ENCODE results near the gene FAM240A. TPM values are rescaled to one million over a fixed set of nuclear protein-coding genes. Genes with fewer than 3 reads are reported as not detected.

The FAM240A gene
- total RNA-seq, 1 experiment from 2014 or later = not detected

DNA sequence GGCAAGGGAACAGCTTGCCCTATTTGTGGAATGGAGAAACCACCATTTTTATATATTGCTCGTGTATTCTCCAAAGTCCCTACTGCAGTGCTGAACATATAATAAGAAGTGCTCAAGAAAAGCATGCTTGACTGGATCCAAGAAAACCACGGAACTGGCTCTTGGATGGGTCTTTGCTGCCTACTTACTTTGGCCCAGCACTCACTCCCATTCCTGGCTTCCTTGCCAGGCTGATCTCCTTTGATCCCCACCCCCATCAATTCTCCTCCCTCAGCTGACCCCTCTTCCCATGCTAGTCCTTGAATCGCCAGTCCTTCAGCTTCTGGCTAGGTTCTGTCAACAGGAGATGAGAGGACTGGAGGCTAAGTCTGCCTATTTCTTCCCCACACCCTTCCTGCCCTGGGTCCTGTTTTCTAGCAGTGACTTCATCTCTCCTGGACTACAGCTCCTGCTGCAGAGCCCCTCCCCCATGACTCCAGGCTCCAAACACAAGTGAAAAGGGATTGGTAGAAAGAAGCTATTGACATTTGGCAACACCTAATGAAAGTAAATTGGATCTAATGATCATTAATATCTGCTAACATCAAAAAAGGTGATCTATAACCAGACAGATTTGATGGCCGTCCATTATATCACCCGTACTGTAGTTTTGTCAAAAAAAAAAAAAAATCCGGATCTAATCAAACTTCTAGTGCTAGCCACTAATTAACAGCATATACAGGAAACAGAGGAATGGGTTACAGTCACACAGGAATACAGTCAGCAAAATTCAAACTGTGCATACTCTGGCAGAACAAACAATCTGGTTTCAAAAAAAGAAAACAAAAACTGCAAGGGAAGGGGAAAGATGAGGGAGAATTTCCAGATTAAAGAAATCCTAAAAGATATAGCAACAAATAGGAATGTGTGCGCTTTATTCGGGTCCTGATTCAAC, 7.8 kb downstream of the FAM240A start:
- Histone ChIP-seq H3K4me3 (ENCODE audit: low read depth, low read length, poor library complexity, severe bottlenecking) (no peak overlapping the region), H3K27me3 (replicated peaks; ENCODE audit: insufficient read depth, low read depth, low read length, poor library complexity) (no peaks in the 10 kb centered on the region), H3K36me3 (ENCODE audit: insufficient read depth, low read length, poor library complexity, severe bottlenecking) (no peaks in the 10 kb centered on the region), H3K9me3 (ENCODE audit: low read depth, low read length, poor library complexity, severe bottlenecking) (no peaks in the 10 kb centered on the region), H3K4me1 (ENCODE audit: insufficient read depth, low read length, poor library complexity, severe bottlenecking) (no peaks in the 10 kb centered on the region), H3K27ac (ENCODE audit: low read depth, low read length, poor library complexity, severe bottlenecking) (no peak overlapping the region)
- DNase-seq (ENCODE audit: low spot score) = no peak
- ChIA-PET CTCF (no interaction called here), POLR2A (ENCODE audit: low non-redundant PET) (no interaction called here)
- BruUV-seq (replicated peaks) = no TSS peak
- intact Hi-C loops (cut with micrococcal nuclease; ENCODE audit: unreplicated experiment) = no loop called here
- TF ChIP-seq, protein P1, sequence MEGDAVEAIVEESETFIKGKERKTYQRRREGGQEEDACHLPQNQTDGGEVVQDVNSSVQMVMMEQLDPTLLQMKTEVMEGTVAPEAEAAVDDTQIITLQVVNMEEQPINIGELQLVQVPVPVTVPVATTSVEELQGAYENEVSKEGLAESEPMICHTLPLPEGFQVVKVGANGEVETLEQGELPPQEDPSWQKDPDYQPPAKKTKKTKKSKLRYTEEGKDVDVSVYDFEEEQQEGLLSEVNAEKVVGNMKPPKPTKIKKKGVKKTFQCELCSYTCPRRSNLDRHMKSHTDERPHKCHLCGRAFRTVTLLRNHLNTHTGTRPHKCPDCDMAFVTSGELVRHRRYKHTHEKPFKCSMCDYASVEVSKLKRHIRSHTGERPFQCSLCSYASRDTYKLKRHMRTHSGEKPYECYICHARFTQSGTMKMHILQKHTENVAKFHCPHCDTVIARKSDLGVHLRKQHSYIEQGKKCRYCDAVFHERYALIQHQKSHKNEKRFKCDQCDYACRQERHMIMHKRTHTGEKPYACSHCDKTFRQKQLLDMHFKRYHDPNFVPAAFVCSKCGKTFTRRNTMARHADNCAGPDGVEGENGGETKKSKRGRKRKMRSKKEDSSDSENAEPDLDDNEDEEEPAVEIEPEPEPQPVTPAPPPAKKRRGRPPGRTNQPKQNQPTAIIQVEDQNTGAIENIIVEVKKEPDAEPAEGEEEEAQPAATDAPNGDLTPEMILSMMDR (conservative IDR thresholded peaks at IDR 0.05; ENCODE audit: low read depth, low read length) = no peak
- no peak for TF ChIP-seq EZH2 (IDR thresholded peaks at IDR 0.05; ENCODE audit: borderline replicate concordance, low read depth, low read length, poor library complexity, severe bottlenecking)

DNA sequence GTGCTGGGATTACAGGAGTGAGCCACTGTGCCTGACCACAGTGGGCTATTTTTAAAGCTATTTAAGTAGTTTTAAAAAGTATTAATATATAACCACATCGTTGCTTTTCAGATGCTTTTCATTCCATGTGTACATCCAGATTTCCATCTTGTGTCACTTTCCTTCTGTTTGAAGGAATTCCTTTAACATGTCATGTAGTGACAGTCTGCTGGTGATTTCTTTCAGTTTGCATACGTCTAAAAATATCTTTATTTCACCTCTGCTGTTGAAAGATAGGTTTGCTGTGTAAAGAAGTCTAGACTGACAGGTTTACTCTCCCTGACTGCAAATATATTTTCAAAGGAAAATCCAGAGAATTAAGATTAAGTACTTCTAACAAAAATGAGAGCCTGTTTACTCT, 12.2 kb downstream of the FAM240A start:
- no peaks in the 10 kb centered on the region for H3K36me3 ChIP-seq (ENCODE audit: insufficient read depth, low read length, poor library complexity, severe bottlenecking)
- no peak overlapping the region for H3K4me3 ChIP-seq (ENCODE audit: low read depth, low read length, poor library complexity, severe bottlenecking)
- no peak overlapping the region for H3K27ac ChIP-seq (ENCODE audit: low read depth, low read length, poor library complexity, severe bottlenecking)
- no peaks in the 10 kb centered on the region for H3K4me1 ChIP-seq (ENCODE audit: insufficient read depth, low read length, poor library complexity, severe bottlenecking)
- BruUV-seq (replicated peaks) = no TSS peak
- no peaks in the 10 kb centered on the region for H3K9me3 ChIP-seq (ENCODE audit: low read depth, low read length, poor library complexity, severe bottlenecking)
- ChIA-PET POLR2A (ENCODE audit: low non-redundant PET) (no interaction called here), CTCF (no interaction called here)
- no peak for TF ChIP-seq EZH2 (IDR thresholded peaks at IDR 0.05; ENCODE audit: borderline replicate concordance, low read depth, low read length, poor library complexity, severe bottlenecking)
- TF ChIP-seq, protein P1 (conservative IDR thresholded peaks at IDR 0.05; ENCODE audit: low read depth, low read length) = no peak
- no peaks in the 10 kb centered on the region for H3K27me3 ChIP-seq (replicated peaks; ENCODE audit: insufficient read depth, low read depth, low read length, poor library complexity)
- DNase-seq (ENCODE audit: low spot score) = no peak
- intact Hi-C loops (cut with micrococcal nuclease; ENCODE audit: unreplicated experiment) = no loop called here

DNA sequence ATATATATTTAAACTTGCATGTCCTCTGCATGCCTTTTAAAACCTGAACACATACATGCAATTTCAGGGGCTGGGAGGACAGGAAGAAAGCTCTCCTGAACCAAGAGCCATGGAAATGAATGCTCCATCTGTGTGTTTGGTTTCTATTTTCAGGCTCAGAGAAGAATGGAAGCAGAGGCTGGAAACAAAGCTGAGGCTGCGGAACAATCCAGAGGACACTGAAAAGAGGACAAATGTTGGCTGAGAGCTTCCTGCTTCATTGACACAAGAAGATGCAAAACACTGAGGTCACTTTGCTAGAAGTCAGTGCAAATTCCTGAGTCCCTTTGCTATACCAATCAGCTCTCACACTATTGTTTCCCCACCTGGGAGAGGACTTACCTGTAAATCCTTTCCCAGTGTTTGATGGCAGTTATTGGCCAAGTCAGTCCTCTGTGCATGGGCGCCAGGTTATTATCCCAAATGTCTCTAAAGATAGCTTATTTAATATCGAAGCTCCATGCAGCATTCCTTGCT, 12.7 kb downstream of the FAM240A start:
- Histone ChIP-seq H3K36me3 (ENCODE audit: insufficient read depth, low read length, poor library complexity, severe bottlenecking) (no peaks in the 10 kb centered on the region), H3K9me3 (ENCODE audit: low read depth, low read length, poor library complexity, severe bottlenecking) (no peaks in the 10 kb centered on the region), H3K27me3 (replicated peaks; ENCODE audit: insufficient read depth, low read depth, low read length, poor library complexity) (no peaks in the 10 kb centered on the region), H3K4me3 (ENCODE audit: low read depth, low read length, poor library complexity, severe bottlenecking) (no peak overlapping the region), H3K4me1 (ENCODE audit: insufficient read depth, low read length, poor library complexity, severe bottlenecking) (no peaks in the 10 kb centered on the region), H3K27ac (ENCODE audit: low read depth, low read length, poor library complexity, severe bottlenecking) (no peak overlapping the region)
- ChIA-PET CTCF (no interaction called here), POLR2A (ENCODE audit: low non-redundant PET) (no interaction called here)
- intact Hi-C loops (cut with micrococcal nuclease; ENCODE audit: unreplicated experiment) = no loop called here
- no peak for DNase-seq (ENCODE audit: low spot score)
- BruUV-seq (replicated peaks) = no TSS peak
- TF ChIP-seq, protein P1 (conservative IDR thresholded peaks at IDR 0.05; ENCODE audit: low read depth, low read length) = no peak
- no peak for TF ChIP-seq EZH2 (IDR thresholded peaks at IDR 0.05; ENCODE audit: borderline replicate concordance, low read depth, low read length, poor library complexity, severe bottlenecking)

Measured in A673 (cell line).